ENCODE results near the gene CUEDC2.

Gene CUEDC2

DNA sequence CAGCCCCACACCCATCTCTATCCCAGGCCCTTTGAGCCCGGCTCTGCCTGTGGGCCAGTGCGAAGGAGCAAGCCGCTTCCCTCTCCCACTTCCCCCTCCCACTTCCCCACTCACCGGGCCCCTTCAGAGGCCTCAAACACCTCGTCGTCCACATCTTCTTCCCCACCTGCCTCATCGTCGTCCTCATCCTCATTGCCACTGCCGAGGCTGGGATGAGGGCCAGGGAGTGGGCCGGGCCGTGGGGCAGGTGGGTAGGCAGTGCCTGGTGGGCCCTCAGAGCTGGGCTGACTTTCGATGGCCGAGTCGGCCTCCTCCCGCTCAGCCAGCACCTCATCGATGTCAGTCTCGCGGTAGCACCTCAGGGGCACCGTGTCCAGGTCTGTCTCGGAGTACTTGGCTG is 17.6 kb downstream of the CUEDC2 start:
- peaks cover 7% of the 10 kb centered on the region for H3K4me1 ChIP-seq
- H3K36me3 ChIP-seq (replicated peaks) = no peaks in the 10 kb centered on the region
- DNase-seq (ENCODE audit: low spot score in 2 of 2) = no peak
- peaks cover 31% of the 10 kb centered on the region for H3K27me3 ChIP-seq (ENCODE audit: low read depth)
- in situ Hi-C loops (cut with MboI; ENCODE audit: low sequenced_read_pairs) = no loop called here
- no peak overlapping the region for H3K4me3 ChIP-seq
- no peaks in the 10 kb centered on the region for H3K9me3 ChIP-seq

DNA sequence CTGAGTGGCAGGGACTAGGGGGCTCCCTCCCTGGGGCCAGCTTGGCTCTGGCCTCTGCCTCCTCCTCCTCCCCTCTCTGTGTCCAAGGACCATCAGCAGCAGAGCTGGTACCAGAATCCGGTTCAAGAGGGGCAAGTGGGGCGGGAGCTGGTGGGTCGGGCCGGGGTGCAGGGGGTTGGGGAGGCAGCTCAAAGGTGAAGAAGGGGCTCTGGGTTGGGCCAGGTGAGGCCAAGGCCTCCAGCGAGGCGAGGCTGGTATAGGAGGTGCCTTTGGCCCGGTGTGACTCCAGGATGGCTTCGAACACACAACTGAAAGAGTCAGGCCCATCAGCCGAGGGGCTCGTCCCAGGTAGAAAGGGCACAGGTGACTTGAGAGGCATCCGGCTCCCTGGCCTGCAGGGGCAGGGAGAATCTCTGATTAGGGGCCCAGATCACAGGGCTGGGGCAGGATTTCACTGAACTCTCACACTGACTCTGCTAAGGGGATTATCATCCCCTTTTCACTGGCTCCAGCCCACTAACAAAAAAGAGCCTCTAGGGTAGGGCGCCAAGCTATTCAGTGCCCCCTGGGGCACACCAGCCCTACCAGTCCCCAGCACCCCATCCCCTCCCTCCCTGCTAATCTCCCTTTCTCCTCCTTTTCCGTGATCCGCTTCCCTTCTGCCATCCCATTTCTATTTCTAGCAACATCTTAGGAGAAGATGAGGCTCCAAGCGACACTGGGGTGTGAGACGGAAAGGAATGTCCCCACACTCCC is 18.4 kb downstream of the CUEDC2 start:
- H3K27me3 ChIP-seq (ENCODE audit: low read depth) = peaks cover 36% of the 10 kb centered on the region
- in situ Hi-C loops (cut with MboI; ENCODE audit: low sequenced_read_pairs) = no loop called here
- no peak for DNase-seq (ENCODE audit: low spot score in 2 of 2)
- peaks cover 1% of the 10 kb centered on the region for H3K4me1 ChIP-seq
- no peak overlapping the region for H3K4me3 ChIP-seq
- no peaks in the 10 kb centered on the region for H3K9me3 ChIP-seq
- no peaks in the 10 kb centered on the region for H3K36me3 ChIP-seq (replicated peaks)

- in situ Hi-C loops (cut with MboI; ENCODE audit: low sequenced_read_pairs) = no loop called here
- H3K27me3 ChIP-seq (ENCODE audit: low read depth) = peaks cover 41% of the 10 kb centered on the region
- no peaks in the 10 kb centered on the region for H3K4me1 ChIP-seq
- H3K9me3 ChIP-seq = no peaks in the 10 kb centered on the region
- DNase-seq (ENCODE audit: low spot score in 2 of 2) = no peak
- H3K36me3 ChIP-seq (replicated peaks) = no peaks in the 10 kb centered on the region
- H3K4me3 ChIP-seq = no peak overlapping the region
Observed at GRCh38 chr10:102413053-102413705, 19.2 kb downstream of the CUEDC2 start.

- in situ Hi-C loops (cut with MboI; ENCODE audit: low sequenced_read_pairs) = no loop called here
- no peak for DNase-seq (ENCODE audit: low spot score in 2 of 2)
- H3K27me3 ChIP-seq (ENCODE audit: low read depth) = peaks cover 41% of the 10 kb centered on the region
Observed at GRCh38 chr10:102412293-102412692, 20.1 kb downstream of the CUEDC2 start.

DNA sequence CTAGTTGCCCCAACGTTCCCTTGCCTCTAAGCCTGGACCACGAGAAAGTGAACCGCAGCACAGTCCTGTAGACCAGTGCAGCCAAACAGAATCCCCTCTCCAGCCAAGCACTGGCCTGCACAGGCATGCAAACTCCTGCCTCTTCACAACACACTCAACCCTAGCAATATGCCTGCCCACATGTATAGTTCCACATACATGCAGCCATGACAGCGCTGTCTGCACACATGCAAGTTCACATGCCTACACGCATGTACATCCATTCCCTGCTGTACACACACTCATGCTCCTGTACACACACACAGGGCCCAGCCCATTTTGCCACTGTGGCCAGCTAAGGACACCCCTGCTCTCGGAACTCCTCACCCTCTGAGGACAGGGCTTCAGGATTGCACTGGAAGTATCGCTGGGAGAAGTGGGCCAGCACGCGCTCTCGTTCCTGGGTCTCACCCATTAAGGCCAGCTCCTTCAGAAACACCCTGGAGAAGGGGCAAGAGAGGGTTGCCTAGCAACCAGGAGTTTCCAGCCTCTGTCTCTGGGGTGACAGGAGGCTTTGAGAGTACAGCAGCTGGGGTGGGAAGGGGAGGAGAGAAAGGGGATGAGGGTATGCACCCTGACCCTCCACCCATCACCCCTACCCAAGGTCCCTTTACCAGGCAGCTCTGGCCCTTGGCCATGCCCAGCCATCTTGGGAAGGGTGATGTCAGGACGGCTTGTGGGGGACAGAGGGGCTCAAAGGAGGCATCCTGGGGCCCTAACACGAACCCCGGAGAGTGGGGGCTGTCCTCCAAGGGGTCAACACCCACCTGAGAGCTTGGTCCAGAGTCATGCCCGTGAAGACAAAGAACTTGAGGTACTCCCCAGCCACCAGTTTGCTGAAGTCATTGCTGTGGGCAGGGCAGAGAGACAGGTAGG is 20.8 kb downstream of the CUEDC2 start:
- Histone ChIP-seq H3K4me1 (no peaks in the 10 kb centered on the region), H3K4me3 (no peak overlapping the region), H3K9me3 (no peaks in the 10 kb centered on the region), H3K27me3 (ENCODE audit: low read depth) (peaks cover 41% of the 10 kb centered on the region), H3K36me3 (replicated peaks) (no peaks in the 10 kb centered on the region)
- DNase-seq (ENCODE audit: low spot score in 2 of 2) = no peak
- in situ Hi-C loops (cut with MboI; ENCODE audit: low sequenced_read_pairs) = no loop called here

More at GRCh38 chr10:102412293-102412692, 20.1 kb downstream of the CUEDC2 start:
- Histone ChIP-seq H3K36me3 (replicated peaks) (no peaks in the 10 kb centered on the region), H3K4me3 (no peak overlapping the region), H3K4me1 (no peaks in the 10 kb centered on the region), H3K9me3 (no peaks in the 10 kb centered on the region)

DNA sequence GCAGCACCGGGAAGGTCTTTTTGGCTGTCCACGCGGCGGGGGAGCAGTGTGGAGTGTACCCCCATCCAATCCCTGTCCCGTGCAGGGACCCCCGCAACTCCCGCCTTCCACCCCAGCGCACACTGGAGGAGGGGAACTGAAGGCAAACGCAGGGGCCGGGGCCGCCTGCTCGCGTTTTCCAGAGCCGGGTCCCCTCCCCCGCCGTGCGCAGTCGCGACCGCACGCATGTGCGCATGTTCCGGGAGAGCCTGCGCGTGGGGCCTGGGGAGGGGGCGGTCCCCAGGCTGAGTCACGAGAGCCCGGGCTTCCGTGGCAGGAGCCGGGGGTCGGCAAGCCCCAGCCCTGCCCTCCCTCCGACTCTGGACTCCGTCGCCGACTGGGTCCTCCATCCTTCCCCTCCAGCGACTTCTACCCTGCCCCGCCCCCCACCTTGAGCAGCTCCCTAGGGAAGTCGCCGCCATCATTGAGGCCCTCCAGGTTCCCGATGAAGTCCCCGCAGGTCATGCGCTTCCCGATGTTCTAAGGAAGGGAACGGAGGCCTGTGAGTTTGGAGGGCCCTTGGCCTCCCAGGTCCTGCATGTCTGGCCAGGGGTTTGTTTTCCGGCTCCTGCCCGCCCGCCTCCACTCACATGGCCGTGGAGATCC is 21.8 kb downstream of the CUEDC2 start:
- Histone ChIP-seq H3K9me3 (no peaks in the 10 kb centered on the region), H3K4me3 (no peak overlapping the region), H3K4me1 (no peaks in the 10 kb centered on the region), H3K36me3 (replicated peaks) (no peaks in the 10 kb centered on the region), H3K27me3 (ENCODE audit: low read depth) (peaks cover 41% of the 10 kb centered on the region)
- in situ Hi-C loops (cut with MboI; ENCODE audit: low sequenced_read_pairs) = no loop called here
- no peak for DNase-seq (ENCODE audit: low spot score in 2 of 2)

- H3K4me1 ChIP-seq = no peaks in the 10 kb centered on the region
- in situ Hi-C loops (cut with MboI; ENCODE audit: low sequenced_read_pairs) = no loop called here
- peak overlapping the region; percentile 14 for H3K4me3 ChIP-seq
- no peaks in the 10 kb centered on the region for H3K9me3 ChIP-seq
- no peaks in the 10 kb centered on the region for H3K36me3 ChIP-seq (replicated peaks)
- no peak for DNase-seq (ENCODE audit: low spot score in 2 of 2)
- H3K27me3 ChIP-seq (ENCODE audit: low read depth) = peaks cover 41% of the 10 kb centered on the region
Observed at GRCh38 chr10:102409604-102410428, 22.6 kb downstream of the CUEDC2 start.

- Histone ChIP-seq H3K36me3 (replicated peaks) (no peaks in the 10 kb centered on the region), H3K27me3 (ENCODE audit: low read depth) (peaks cover 41% of the 10 kb centered on the region), H3K4me3 (peak overlapping the region; percentile 30), H3K4me1 (no peaks in the 10 kb centered on the region), H3K9me3 (no peaks in the 10 kb centered on the region)
- DNase-seq (ENCODE audit: low spot score in 2 of 2) = peak in 1 of 2 experiments; percentile 51
- in situ Hi-C loops (cut with MboI; ENCODE audit: low sequenced_read_pairs) = no loop called here
Observed at GRCh38 chr10:102408728-102409603, 23.4 kb downstream of the CUEDC2 start.

GRCh38 chr10:102408131-102408727 is 24.1 kb downstream of the CUEDC2 start:
- DNase-seq (ENCODE audit: low spot score in 2 of 2) = no peak
- H3K9me3 ChIP-seq = no peaks in the 10 kb centered on the region
- H3K4me3 ChIP-seq = peak overlapping the region; percentile 30
- peaks cover 41% of the 10 kb centered on the region for H3K27me3 ChIP-seq (ENCODE audit: low read depth)
- in situ Hi-C loops (cut with MboI; ENCODE audit: low sequenced_read_pairs) = no loop called here
- H3K36me3 ChIP-seq (replicated peaks) = no peaks in the 10 kb centered on the region
- H3K4me1 ChIP-seq = no peaks in the 10 kb centered on the region

GRCh38 chr10:102407425-102408130 is 24.8 kb downstream of the CUEDC2 start:
- H3K4me1 ChIP-seq = no peaks in the 10 kb centered on the region
- no peaks in the 10 kb centered on the region for H3K9me3 ChIP-seq
- in situ Hi-C loops (cut with MboI; ENCODE audit: low sequenced_read_pairs) = no loop called here
- no peak overlapping the region for H3K4me3 ChIP-seq
- H3K36me3 ChIP-seq (replicated peaks) = no peaks in the 10 kb centered on the region
- DNase-seq (ENCODE audit: low spot score in 2 of 2) = no peak
- peaks cover 36% of the 10 kb centered on the region for H3K27me3 ChIP-seq (ENCODE audit: low read depth)

DNA sequence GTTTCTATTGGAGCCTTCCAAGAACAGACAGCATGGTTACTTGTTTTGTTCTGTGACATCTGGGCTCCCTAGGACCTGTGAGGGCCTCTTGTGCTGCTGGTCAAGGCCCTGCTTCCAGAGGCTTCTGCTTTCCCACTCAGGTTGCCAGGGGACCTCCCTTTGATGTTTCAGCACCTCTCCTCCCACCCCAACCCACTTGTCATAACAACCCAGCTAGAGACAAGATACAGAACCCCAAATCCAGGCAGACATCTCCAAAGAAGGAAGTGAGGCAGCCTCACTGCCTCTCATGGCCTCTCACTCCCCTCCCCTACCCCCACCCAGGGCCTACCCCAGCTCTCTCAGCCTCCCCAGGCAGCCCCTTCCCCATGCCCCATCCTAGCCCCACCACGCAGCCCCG is 25.6 kb downstream of the CUEDC2 start:
- no peak for DNase-seq (ENCODE audit: low spot score in 2 of 2)
- Histone ChIP-seq H3K27me3 (ENCODE audit: low read depth) (peaks cover 28% of the 10 kb centered on the region), H3K4me1 (no peaks in the 10 kb centered on the region), H3K36me3 (replicated peaks) (peaks cover under 1% of the 10 kb centered on the region; the same call in 1 of the 2 replicates), H3K4me3 (no peak overlapping the region), H3K9me3 (no peaks in the 10 kb centered on the region)
- in situ Hi-C loops (cut with MboI; ENCODE audit: low sequenced_read_pairs) = no loop called here
